Esophagus muscularis mucosa (tissue), 4 donors: Measurements from ENCODE around the gene MCOLN1.

Source experiments
- EP300 ChIP-seq: sonication (generic); formaldehyde crosslinking; IDR thresholded peaks from one replicate; pipeline ENCODE4 v1.6.1; 2017; ENCODE audit warnings: antibody characterized with exemption
- POLR2A ChIP-seq: fragments of 450-650 bp; IDR thresholded peaks from one replicate; pipeline ENCODE4 v1.6.1; 2017; ENCODE audit warnings: antibody characterized with exemption, moderate library complexity, mild to moderate bottlenecking, low read depth
- TF ChIP-seq, protein P1 (sequence below), 3 experiments: fragments of 200-600 bp in 2 of 3; fragments of 450-650 bp in 1 of 3; sonication (generic) in 2 of 3; IDR thresholded peaks; one replicate each; pipeline ENCODE4 v1.5.1; 2017 to 2019; ENCODE audit warnings: antibody characterized with exemption in 3 of 3, mild to moderate bottlenecking in 2 of 3, moderate library complexity in 1 of 3

DNA sequence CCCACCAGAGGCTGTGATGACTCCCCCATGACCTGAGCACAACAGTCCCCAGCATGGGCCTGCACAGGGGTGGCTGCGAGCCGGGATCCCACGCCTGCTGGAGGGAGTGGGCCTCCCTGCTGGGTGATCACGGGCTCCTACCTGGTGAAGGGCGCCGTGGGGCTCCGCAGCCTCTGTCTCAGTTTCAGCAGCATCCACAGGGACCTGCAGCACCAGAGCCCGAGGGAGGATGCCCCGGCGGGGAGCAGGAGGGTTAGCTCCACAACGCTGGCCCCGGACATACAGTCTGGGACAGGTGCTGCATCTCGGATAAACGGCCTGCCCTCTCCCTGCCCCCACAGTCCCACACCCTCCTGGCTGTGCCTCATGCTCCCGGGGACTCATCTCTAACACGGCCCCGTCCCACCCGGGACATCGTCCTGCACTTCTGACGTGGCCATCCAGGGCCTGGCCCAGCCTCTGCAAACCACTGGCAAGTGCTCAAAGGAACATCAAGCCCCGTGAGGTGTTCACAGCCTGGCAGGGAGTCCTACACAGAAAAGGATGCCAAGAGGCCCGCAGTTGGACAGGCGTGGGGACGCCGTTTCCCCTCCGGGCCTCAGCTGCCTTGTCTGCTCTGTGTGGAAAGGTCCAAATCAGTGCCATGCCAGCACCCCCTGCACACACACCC is 44.1 kb upstream of the MCOLN1 start:
- TF ChIP-seq, protein P1, sequence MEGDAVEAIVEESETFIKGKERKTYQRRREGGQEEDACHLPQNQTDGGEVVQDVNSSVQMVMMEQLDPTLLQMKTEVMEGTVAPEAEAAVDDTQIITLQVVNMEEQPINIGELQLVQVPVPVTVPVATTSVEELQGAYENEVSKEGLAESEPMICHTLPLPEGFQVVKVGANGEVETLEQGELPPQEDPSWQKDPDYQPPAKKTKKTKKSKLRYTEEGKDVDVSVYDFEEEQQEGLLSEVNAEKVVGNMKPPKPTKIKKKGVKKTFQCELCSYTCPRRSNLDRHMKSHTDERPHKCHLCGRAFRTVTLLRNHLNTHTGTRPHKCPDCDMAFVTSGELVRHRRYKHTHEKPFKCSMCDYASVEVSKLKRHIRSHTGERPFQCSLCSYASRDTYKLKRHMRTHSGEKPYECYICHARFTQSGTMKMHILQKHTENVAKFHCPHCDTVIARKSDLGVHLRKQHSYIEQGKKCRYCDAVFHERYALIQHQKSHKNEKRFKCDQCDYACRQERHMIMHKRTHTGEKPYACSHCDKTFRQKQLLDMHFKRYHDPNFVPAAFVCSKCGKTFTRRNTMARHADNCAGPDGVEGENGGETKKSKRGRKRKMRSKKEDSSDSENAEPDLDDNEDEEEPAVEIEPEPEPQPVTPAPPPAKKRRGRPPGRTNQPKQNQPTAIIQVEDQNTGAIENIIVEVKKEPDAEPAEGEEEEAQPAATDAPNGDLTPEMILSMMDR (IDR thresholded peaks at IDR 0.05): no peak
- TF ChIP-seq POLR2A (no peak), EP300 (no peak)
